RWPE2 (cell line): Measurements from ENCODE around the gene SAC3D1.

Experiments
- ATAC-seq: fragments of 200-7000 bp; cut with Tn5 transposase; 3 replicates; pipeline ENCODE4 v1.9.1; 2021; ENCODE audit warnings: low read depth
- DNase-seq: peaks from one replicate; pipeline ENCODE4 v3.0.0-alpha.2; 2020; ENCODE audit warnings: low spot score
- H3K27ac ChIP-seq: fragments of 450-650 bp; 2 replicates; pipeline ENCODE4 v1.5.1; 2017; ENCODE audit warnings: mild to moderate bottlenecking; ENCODE audit not compliant: poor library complexity, severe bottlenecking
- H3K27me3 ChIP-seq: fragments of 250-450 bp; sonication (Bioruptor Pico); 2 replicates; pipeline ENCODE4 v1.5.1; 2021; ENCODE audit warnings: mild to moderate bottlenecking, moderate library complexity; ENCODE audit not compliant: insufficient read depth, poor library complexity, severe bottlenecking
- H3K36me3 ChIP-seq: fragments of 250-450 bp; sonication (Bioruptor Pico); 2 replicates; pipeline ENCODE4 v1.5.1; 2020; ENCODE audit warnings: low read depth, mild to moderate bottlenecking, moderate library complexity
- H3K4me1 ChIP-seq: fragments of 250-450 bp; sonication (Bioruptor Pico); 2 replicates; pipeline ENCODE4 v1.5.1; 2021; ENCODE audit warnings: mild to moderate bottlenecking, moderate library complexity; ENCODE audit not compliant: insufficient read depth, poor library complexity, severe bottlenecking
- H3K4me3 ChIP-seq: fragments of 250-450 bp; sonication (Bioruptor Pico); 2 replicates; pipeline ENCODE4 v1.5.1; 2021; ENCODE audit warnings: mild to moderate bottlenecking, moderate library complexity; ENCODE audit not compliant: severe bottlenecking
- H3K9me3 ChIP-seq: fragments of 250-450 bp; sonication (Bioruptor Pico); 2 replicates; pipeline ENCODE4 v1.5.1; 2021; ENCODE audit warnings: mild to moderate bottlenecking, moderate library complexity; ENCODE audit not compliant: severe bottlenecking
- TF ChIP-seq, protein P1 (sequence below): fragments of 450-650 bp; IDR thresholded peaks from one replicate; pipeline ENCODE4 v1.5.1; 2017; ENCODE audit warnings: mild to moderate bottlenecking, moderate library complexity; ENCODE audit not compliant: poor library complexity, severe bottlenecking

Gene SAC3D1

DNA sequence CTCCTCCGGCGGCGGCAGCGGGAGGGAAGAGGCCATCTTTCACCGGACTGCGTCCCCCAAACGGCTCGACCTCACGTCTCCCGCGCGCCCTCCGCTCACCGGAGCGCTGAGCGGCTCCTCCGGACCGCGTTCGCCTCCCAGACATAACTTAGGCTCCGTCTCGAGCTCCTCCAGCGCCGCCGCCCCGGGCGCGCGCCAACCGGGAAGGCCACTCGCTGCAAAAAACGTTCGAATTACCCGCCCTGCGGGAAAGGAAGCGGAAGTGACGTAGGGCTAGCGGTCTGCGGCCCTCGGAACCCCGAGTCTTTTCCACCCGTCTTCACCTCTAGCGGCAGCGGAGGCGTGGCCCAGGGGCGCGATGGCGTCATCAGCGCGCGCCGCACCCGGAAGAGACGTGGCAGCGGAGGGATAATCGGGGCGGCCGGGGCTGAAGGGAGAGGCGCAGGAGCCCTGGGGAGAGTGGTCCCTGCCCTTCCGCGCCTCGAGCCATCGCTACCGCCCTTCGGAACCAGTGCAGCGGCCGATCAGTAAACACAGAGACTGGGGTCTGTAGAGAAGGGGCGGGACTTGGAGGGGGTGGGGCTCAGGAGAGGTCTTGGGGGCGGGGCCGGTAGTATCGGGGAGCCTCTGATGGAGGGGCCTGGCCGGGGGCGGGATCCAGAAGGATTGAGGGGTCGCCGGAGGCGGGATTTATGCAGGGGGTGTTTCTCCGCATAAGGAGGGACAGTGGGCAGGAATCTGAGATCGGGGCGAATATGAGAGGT is 43.0 kb downstream of the SAC3D1 start, which contains the start of the genes CDCA5 and ZFPL1:
Gene CDCA5 (minus strand): TSS at position 207 of the 764 bp plus-strand sequence. CDS start 62 bp downstream, at position 145.
Gene ZFPL1 (plus strand): TSS at position 389 of the 764 bp plus-strand sequence. CDS start 477 bp downstream, outside the sequence.
- peaks cover 63% of the 10 kb centered on the region for H3K36me3 ChIP-seq
- ATAC-seq (peak; percentile 82), DNase-seq (peak; percentile 91)
- no peaks in the 10 kb centered on the region for H3K27me3 ChIP-seq
- H3K4me1 ChIP-seq: peaks cover 13% of the 10 kb centered on the region
- TF ChIP-seq, protein P1, sequence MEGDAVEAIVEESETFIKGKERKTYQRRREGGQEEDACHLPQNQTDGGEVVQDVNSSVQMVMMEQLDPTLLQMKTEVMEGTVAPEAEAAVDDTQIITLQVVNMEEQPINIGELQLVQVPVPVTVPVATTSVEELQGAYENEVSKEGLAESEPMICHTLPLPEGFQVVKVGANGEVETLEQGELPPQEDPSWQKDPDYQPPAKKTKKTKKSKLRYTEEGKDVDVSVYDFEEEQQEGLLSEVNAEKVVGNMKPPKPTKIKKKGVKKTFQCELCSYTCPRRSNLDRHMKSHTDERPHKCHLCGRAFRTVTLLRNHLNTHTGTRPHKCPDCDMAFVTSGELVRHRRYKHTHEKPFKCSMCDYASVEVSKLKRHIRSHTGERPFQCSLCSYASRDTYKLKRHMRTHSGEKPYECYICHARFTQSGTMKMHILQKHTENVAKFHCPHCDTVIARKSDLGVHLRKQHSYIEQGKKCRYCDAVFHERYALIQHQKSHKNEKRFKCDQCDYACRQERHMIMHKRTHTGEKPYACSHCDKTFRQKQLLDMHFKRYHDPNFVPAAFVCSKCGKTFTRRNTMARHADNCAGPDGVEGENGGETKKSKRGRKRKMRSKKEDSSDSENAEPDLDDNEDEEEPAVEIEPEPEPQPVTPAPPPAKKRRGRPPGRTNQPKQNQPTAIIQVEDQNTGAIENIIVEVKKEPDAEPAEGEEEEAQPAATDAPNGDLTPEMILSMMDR: no peak
- H3K27ac ChIP-seq: peak within 1 kb of the TSS; percentile 65
- no peaks in the 10 kb centered on the region for H3K9me3 ChIP-seq
- peak within 1 kb of the TSS; percentile 78 for H3K4me3 ChIP-seq

DNA sequence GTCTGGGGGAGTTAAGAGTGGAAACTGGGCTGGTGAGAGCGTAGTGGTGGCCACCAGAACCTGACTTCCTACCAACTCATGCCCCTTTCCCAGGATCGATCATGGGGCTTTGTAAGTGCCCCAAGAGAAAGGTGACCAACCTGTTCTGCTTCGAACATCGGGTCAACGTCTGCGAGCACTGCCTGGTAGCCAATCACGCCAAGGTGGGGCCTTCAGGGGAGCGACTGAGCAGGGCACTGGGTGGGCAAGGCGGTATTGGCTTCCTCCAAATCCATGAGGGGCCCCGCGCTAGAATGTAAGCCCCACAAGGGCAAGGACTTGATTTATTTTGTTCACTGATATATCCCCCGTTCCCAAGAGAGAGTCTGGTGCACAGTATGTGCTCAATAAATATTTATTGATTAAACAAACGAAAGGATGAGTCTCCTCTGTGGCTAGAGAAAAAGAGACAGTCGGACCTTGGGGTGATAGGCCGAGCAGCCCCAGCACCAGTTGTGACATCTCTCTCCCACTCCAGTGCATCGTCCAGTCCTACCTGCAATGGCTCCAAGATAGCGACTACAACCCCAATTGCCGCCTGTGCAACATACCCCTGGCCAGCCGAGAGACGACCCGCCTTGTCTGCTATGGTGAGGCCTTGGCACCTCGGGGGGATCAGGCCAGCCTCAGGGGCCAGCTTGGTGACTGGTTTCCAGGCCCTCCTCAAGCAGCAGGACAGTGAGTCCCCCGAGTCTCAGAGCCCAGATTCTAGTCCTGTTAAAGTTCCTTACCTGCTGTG is 43.8 kb downstream of the SAC3D1 start:
- ATAC-seq: peak; percentile 3; the same call in 1 of the 3 replicates
- DNase-seq: no peak
- Histone ChIP-seq H3K27ac (peak overlapping the region; percentile 65), H3K9me3 (no peaks in the 10 kb centered on the region), H3K4me3 (peak overlapping the region; percentile 78), H3K27me3 (no peaks in the 10 kb centered on the region), H3K36me3 (peaks cover 55% of the 10 kb centered on the region), H3K4me1 (peaks cover 13% of the 10 kb centered on the region)
- TF ChIP-seq, protein P1: no peak

DNA sequence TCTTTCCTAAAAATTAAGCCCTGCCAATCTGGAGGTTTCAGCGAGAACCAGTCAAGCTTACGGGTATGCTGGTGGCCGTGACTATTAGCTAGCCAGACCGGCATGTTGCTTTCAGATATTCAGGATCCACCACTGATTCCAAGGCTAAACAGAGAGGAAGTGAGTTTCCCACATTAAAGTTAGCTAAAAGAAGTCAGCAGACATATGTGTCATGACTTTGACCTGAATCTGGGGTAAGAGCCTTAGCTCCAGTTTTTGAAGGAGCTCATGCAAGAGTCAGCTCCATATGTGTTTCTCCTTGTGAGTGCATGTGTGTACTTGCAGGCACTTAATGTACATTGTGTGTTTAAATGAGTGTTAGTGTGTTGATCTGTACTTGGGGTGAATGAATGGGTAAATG is 44.4 kb downstream of the SAC3D1 start:
- TF ChIP-seq, protein P1: no peak
- no peak for ATAC-seq
- Histone ChIP-seq H3K36me3 (peaks cover 49% of the 10 kb centered on the region), H3K9me3 (no peaks in the 10 kb centered on the region), H3K27ac (no peak overlapping the region), H3K4me1 (peaks cover 13% of the 10 kb centered on the region), H3K4me3 (no peak overlapping the region), H3K27me3 (no peaks in the 10 kb centered on the region)
- no peak for DNase-seq

DNA sequence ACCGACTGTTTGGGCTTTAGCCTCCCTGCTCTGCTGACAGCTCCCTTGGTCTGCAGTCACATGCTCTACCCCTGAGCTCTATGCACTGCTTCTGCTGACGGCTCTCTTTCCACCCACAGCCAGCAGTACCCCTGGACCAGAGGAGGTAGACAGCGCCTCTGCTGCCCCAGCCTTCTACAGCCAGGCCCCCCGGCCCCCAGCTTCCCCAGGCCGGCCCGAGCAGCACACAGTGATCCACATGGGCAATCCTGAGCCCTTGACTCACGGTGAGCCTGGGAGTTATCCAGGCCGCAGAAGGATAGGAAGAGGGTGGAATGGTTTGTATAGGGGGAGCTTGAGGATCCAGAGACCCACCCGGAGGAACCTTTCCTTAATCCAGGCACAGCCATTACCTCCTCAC is 45.8 kb downstream of the SAC3D1 start:
- TF ChIP-seq, protein P1: no peak
- ATAC-seq (no peak), DNase-seq (no peak)
- peaks cover 13% of the 10 kb centered on the region for H3K4me1 ChIP-seq
- no peak overlapping the region for H3K27ac ChIP-seq
- peaks cover 37% of the 10 kb centered on the region for H3K36me3 ChIP-seq
- no peaks in the 10 kb centered on the region for H3K9me3 ChIP-seq
- no peak overlapping the region for H3K4me3 ChIP-seq
- H3K27me3 ChIP-seq: no peaks in the 10 kb centered on the region
